ENCODE results near the gene PPP6R3.
"Not testable (repeated sequence)": the region's sequence is repeated elsewhere in the genome, so short reads cannot be mapped to it uniquely, and the experiment has no call there.

PPP6R3 gene

DNA sequence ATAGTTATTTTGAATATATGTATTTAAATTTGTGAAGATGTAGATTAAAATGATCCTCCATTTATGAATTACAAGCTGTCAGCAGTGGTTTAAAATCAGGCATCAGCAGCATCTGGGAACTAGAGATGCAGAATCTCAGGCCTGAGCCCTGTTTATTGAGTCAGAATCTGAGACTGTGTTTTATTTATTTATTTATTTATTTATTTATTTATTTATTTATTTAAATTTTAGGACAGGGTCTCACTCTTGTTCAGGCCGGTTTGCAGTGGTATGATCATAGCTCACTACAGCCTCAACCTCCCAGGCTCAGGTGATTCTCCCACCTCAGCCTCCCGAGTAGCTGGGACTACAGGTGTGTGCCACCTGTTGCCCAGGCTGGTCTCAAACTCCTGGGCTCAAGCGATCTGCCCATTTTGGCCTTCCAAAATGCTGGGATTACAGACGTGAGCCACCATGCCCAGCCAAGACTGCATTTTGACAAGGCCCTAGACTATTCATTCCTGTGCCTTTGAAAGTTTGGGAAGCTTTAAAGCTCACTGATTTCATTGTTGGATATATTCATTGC is 70.7 kb downstream of the PPP6R3 start:
- no peak for DNase-seq

DNA sequence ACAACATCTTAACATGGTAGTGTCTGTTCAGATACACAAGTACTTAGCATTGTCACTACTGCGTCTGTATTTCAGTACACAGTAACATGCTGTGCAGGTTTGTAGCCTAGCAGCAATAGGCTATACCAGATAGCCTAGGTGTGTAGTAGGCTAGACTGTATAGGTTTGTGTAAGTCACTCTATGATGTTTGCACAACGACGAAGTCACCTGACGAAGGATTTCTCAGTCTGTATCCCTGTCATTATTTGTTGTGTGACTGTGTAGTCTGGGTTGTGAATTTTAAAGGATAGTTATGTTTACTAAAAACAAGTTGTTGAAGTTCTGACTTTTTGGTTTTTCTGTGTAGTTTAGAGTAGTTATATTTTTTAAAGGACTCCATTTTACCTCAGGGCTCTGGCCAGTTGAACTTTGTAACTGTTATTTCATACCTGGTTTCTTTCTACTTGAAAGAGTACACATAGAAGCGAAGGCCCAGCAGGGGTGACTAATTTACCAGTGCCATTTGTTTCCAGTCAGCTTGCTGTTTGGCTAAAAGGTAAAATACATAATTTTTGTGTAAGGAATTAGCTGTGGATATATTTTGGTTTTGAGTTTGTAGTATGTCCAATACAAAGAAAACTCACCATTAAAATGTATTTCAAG is 72.3 kb downstream of the PPP6R3 start:
- DNase-seq = peak; percentile 82

DNA sequence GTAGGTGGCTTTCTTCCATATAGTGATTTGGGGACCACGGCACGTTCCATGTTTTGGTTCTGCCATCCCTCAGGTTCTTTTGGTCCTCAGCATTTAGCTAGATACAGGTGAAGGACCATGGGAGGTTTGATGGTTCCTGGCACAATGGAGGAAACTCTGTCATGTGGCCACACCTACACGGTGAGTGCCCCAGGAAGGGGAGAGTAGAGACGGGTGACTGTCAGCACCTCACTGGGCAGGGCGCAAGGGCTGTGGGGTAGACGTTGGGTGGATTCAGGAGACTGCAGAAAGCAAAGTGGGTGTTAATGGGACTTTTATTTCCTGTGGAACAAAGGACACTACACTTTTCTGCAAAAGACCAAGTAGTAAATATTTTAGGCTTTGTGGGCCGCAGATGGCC is 73.4 kb downstream of the PPP6R3 start:
- DNase-seq = no peak

DNA sequence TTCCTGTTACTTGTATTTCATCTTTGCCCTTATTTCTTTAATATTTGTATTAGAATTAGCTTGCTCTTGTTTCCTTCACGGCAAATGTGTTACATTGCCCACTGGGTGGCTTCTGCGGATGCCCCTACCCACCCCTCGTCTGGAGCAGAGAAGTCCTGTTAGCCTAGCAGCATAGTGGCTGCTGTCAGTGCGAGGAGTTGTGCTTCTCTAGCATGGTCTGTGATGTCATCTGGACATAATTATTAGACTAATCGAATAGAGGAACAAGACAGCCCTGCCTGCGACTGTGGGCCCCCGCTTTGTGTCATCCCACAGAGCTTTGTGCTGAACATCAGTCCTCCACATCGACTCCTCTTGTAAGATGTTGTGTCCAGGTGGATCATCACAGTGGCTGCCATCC is 74.5 kb downstream of the PPP6R3 start:
- DNase-seq = no peak

DNA sequence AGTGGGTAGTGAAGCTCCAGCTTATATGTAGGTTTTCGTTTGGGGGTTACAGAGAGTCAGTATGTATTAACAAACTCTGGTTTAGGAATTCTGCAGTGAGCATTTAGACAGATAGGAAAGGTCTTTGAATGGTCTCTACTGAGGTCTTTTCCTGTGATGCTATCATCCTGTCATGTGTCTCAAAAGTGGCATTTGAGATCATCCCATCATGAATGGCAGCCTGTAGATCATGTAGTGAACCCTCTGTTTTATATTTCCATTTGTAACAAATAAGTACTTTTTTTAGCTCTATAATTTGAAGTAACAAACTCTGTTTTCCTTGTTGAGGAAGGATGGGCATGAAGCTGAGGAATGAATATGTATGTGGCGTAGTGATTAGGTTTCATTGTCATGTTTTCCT is 76.2 kb downstream of the PPP6R3 start:
- DNase-seq = no peak

DNA sequence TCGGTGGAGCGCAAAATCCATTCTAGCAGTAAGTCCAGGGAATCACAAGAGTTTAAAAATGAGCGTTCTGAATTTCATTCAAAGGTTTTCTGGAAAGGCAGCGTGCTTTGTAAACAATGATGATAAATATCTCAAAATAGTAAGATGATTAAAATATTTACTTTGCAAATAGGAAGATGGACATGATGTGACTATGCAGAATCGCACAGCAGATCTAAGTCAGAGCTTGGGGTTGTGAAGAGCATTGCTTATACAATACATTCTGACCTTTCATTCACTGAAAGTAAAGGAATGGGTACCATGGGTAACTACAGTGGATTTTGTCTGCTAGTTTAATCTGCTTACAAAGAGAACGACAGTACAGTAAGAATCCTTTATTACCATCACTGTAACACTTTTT is 77.5 kb downstream of the PPP6R3 start:
- DNase-seq = no peak

DNA sequence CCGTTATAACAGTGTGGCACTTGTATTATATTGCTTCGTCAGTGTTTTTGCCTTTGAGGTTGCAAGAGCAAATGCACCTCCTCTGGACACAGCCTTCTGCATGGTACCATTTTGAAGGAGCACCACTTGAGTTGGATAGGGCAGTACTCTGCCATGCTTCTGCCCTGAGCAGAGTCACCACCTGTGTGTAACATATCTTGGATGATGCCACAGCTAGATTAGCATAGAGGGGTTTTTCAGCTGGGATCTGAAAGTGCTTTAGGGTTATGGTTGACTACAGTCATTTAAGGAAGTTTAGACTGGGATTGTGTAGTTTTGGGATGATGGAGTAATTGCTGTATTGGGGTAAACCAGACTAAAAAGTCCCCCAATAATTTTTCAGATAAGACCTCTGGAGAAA is 78.8 kb downstream of the PPP6R3 start:
- DNase-seq = no peak

DNA sequence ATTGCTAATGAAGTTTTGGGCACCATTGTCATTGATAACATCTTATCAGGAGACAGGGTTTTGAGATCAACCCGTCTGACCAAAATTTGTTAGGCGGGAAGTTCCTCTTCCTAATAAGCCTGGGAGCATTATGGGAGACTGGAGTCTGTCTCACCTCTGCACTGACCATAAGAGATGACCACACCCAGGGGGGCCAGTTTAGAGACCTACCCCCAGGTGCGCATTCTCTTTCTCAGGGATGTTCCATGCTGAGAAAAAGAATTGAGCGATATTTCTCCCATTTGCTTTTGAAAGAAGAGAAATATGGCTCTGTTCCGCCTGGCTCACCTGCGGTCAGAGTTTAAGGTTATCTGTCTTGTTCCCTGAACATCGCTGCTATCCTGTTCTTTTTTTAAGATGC is 80.0 kb downstream of the PPP6R3 start:
- not testable (repeated sequence) for DNase-seq

DNA sequence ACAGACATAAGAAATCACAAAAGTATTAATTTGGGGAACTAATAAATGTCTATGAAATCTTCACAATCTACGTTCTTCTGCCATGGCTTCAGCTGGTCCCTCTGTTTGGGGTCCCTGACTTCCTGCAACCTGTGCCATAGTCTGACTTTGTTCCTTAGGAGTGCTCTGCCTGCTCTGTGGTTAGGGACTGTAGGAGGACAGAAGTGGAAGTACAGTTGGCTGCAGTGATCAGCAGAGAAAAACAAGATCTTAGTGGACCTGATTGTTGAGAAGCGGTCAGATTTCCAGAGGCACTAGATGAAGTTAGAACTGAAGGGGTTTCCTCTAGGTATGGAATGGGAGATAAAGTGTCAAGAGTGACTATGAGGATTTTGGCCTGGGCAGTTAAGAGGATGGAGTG is 80.6 kb downstream of the PPP6R3 start:
- no peak for DNase-seq

DNA sequence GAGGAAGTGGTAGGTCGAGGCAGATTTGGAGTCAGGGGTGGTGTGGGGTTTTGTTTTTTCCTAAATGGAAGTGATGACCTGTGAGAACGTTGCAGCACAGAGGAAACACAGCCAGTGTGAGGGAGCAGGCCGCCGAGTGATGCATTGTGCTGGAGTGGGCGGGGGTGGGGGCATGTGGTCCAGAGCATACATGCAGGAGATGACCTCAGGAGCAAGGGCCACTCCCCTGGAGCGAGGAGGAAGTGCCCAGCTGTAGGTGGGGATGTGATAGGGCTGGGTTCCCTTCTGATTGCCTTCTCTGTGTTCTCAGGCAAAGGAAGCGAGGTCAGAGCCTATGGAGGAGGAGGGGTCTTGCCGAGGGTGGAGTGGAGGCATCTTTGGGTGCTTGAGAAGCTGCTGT is 81.4 kb downstream of the PPP6R3 start:
- peak; percentile 50 for DNase-seq

DNA sequence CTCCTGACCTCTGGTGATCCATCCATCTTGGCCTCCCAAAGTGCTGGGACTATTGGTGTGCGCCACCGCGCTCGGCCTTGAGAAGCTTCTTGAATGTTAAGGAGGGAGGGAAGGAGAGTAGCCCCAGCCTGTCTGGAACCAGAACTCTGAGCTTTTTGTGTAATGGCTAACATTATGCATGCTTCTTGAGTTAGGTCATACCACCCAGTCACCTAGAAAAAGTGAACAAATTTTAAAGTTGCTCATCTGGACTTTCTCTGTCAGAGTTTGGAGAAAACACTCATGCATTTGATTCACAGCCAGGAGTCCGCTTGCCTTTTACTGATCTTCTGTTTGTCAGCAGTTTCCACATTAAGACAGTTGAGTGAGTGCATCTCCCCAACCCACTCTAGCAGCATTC is 82.1 kb downstream of the PPP6R3 start:
- no peak for DNase-seq

DNA sequence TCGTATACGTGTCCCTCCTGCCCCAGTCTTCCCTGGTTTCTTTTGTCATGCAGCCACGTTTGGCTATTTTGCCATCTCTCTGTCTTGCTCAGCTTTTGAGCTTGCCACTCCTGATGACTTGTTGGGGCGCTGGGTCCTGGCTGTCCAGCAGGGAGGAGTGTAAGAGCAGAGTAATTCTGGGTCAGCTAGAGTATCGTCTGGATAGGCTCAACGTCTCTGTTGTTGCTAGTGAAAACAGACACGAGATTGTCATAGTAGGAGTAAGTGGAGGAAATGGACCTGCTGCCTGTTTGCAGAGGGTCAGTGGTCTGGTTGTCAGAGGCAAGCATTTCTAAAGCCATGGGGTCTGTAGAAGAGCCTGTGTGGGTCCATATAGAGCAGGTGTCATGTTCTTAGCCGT is 83.0 kb downstream of the PPP6R3 start:
- no peak for DNase-seq

DNA sequence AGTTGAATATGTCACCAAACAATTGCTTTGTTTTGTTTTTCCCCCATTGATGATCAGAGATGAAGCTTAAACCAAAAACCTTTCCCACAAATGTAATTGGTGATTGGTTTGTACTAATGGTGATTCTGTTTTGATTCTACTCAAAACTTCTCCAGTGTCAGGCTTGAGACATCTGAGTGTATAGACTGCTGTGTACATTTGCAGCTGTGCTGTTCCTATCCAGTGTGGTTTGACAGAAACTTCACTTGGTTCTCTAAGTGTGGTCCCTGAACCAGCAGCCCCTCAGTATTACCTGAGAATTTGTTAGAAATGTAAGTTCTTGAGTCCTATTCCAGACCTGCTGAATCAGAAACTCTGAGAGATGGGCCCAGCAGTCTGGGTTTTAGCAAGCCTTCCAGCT is 84.8 kb downstream of the PPP6R3 start:
- no peak for DNase-seq

DNA sequence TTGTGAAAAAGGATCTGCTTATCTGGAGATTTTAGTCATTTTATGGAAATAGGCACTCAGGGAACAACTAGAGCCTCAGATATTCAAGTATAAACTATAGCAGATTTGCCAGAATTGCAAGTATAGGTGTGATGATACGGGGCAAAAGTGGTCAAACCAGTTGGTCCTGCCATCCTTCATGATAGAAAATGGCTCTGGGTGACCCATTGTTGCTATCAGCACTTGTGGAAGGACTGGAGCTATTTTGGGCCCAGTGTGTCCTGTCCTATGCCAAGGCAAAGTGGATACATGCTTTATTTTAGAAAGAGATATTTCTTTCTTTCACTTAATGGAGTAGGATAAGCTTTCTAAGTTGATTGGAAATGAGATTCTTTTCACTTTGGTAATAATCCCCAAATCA is 85.2 kb downstream of the PPP6R3 start:
- DNase-seq = peak; percentile 90

DNA sequence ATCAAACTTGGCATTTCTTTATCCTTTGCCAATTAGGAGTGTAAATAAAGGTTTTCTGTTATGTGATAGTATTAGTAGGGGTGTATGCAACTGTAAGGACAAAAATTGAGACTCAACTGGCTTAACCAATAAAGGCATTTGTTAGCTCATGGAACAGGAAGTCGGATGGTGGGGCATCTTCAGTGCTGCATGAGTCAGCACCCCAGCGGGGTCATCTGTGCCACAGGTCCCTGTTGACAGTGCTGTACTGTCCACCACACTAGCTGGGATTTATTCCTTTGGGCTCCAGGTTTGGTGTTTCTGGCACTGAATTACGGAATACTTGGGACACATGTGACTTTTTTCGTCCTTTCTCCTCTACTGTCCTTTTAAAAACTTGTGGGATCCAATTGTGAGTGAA is 86.0 kb downstream of the PPP6R3 start:
- peak; percentile 82 for DNase-seq

DNA sequence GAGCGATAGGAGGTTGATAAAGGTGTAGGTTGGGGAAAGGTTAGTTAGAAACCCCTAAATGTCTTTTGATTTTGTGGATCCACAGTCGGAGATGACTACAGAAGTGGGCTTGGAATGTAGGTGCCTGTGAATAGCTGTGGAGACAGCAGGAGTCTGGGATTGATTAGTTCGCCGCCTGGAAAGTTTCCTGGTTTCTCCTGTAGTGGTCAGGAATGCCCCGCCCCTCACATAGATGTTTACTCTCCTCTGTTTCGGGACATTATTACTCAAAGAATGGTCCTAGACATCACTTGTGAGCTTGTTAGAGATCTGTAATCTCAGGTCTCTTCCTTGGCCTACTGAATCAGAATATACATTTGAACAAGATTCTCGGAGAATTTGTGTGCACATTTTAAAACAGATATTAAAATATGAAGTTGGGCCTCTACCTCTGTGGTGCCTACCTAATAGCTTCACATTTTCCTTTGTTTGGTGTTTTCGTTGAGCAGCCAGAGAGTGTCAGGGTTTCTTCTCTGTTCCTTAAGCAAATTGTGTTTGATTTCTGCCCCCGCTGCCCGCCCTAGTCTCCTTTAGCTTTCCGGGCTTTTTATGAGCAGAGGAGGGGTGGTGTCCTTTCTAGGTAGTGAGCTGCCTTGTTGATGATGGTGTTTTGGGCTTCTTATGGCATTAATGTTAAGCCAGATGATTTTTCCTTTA is 89.4 kb downstream of the PPP6R3 start:
- DNase-seq = no peak

DNA sequence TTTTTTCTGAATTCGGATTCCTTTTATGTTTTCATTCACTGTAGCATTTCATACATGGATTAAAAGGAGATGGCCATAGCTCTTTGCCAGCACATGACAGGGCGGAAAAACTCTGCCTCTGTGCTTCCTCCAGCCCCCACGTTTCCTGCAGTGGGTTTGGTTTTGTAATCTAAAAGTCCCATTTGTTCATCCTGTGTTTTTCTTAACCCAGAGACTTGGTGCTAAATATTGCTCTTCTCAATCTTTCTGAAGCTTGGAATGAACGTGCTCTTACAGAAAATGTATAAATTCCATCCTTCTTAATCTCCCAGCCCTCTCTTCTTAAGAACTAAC is 89.9 kb downstream of the PPP6R3 start:
- DNase-seq = no peak

DNA sequence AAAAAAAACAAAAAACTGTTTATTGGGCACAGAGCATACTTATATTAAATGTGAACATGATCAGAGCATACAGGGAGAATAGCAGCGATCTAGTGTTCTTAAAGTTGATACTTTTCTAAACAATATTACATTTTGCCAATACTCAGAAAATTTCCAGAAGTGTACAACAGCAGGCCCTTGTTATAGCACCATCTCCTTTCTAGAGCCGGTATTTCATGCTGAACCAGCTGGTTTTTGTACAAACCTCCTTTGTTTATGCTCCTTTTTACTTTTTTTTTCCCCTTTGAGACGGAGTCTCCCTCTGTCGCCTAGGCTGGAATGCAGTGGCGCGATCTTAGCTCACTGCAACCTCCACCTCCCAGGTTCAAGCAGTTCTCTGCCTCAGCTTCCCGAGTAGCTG is 90.7 kb downstream of the PPP6R3 start:
- DNase-seq = no peak

DNA sequence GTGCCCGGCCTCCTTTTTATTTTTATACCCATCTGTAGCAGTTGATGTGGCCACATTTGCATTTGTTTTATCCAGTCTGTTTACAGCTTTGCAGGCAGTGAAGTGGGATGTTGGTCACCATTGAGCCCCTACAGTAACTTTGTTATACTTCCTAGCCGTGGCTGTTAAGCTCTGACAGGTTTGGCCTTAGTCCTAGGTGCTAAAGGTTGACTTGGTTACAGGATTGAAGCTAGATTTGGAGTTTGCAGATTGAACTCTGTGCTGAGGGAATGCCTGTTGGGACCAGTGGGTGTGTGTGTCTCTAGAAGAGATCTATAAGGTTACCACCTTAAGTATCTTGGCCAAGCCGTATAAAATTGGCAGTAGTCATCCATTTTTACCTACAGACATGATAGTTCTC is 91.2 kb downstream of the PPP6R3 start:
- DNase-seq = no peak

DNA sequence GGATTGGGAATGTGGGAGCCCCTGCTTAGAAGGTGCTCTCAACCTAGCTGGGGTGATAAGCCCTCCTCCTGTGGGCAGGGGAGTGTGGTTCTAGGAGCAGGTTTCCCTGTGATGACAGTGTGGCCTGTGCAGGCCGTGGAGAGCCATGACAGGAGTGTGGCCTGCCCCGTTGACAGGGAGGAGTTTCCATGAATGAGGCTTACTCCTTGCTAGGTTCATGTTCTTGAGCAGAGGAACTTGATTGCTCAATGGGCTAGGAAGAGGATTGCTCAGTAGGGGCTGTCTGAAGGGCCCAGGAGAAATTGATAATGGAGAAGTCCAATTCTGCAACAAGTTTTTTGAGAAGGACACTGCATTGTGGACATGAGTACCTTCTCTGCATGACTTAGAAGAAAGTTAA is 92.0 kb downstream of the PPP6R3 start:
- no peak for DNase-seq

DNA sequence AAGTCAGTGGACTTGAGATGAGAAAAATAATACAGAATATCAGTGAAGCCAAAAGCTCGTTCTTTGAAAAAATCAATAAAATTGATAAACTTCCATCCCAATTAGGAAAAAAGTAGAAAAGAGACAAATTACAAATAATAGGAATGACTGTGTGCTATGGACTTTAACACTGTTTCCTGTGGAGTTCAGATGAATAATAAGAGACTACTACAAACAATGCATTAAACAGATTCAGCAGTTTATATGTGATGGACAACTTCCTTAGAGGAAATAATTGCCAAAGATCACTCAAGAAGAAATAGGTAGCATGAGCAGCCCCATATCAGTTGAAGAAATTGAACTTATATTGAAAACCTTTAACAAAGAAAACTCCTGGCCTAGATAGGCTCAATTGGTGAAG is 99.7 kb downstream of the PPP6R3 start:
- DNase-seq = no peak

DNA sequence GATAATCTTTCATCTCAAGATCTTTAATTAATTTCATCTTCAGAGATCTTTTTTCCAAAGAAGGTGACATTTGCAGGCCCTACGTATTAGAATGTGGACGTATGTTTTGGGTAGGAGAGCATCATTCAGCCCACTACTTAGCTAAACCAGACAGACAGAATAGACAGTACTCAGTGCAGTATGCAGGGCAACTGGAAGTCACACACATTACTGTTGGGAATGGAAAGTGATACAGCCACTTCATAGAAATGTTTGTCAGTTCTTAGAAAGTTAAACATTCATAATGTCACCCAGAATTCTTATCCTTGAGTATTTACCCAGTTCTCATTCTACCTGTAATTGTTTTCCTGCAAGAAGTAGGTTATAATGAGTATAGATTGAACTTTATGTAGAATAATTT is 102.9 kb downstream of the PPP6R3 start:
- no peak for DNase-seq

DNA sequence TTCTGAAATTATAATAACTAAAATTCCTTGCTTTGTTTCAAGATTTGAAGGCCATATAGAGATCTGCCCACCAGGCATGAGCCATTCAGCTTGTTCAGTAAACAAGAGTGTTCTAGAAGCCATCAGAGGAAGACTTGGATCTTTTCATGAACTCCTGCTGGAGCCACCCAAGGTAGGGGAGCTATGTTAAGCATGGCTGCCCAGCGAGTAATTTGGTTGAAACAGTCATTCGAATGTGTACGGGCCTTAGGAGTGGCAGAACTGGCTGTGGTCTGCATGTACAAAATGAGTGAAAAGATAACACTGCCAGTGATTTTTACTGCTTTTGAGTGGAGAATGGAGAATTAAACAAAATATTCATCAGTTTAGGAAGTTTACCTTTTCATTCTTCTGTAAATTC is 103.7 kb downstream of the PPP6R3 start:
- DNase-seq = no peak

DNA sequence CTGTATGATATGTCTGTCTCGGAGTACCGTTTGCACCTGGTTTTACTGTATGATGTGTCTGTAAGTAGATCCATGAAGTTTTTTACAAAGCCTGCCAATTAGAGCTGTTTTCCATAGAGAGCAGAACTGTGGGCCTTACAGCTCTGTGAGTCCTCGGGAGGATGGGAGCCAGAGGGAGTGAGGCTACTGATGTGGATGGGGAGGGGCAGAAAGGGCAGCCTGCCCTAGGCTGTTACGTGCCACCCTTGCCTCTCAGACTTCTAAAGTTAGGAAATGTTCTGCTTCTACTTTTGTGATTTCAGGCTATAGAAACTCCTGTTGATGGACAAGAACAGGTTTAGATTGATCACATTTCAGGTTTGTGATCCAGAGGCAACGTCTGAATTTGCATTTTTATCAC is 105.2 kb downstream of the PPP6R3 start:
- DNase-seq = no peak

DNA sequence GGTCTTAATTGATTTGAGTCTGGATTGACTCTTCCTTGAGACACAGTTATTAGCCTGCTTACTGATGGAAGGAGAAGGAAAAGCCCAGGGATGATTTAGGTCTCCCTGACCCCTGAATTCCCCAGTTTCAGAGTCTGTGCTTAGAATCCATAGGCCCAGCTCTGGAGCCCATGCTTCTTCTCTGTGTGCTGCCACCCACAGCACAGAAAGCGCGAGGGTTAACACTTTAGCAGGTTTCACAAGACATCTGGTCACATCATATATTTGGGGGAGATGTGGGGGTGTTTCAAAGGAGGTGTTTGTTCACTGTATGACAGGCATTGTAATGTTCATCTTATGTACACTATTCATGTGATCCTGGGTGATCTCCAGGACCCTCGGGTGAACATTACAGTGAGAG is 107.0 kb downstream of the PPP6R3 start:
- no peak for DNase-seq
